OCI-LY3 (cell line): ENCODE results near the gene ADPRS.

Experiments
- EZH2phosphoT487 ChIP-seq: fragments of 200-600 bp; shearing (Covaris generic); IDR thresholded peaks from 2 replicates; pipeline ENCODE4 v1.6.1; 2018; ENCODE audit warnings: antibody characterized with exemption, mixed run types, low read depth
- TF ChIP-seq, protein P1 (sequence below): fragments of 200-600, 300-600 bp; sonication (generic); IDR thresholded peaks from 2 replicates; pipeline ENCODE4 v1.5.1; 2014; ENCODE audit warnings: antibody characterized with exemption, low read length, low read depth

DNA sequence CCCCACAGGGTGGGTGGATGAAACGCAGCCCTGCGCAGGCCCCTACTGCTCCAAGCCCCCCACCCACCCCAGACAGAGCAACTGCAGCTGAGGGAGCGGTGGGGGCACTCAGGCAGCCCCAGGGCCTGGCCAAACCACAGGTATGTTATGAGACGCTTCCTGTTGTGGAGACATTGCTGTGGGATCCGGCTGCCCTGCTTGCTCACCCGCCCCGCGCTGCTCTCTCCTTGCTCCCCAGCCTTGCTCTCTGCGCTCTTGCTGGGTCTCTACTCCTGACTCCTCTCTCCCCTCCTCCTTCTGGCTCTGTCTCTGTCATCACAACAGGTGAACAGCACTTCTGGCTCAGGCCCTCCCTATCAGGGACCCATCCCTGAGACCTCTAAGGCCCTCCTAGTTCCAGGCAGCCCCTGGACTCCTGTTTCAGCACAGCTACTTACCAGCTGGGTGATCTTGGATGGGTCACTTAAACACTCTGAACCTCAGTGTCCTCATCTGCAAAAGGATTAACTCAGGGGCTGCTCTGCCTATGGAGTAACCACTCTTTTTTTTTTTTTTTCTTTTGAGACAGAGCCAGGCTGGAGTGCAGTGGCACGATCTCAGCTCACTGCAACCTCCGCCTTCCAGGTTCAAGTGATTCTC is 20.5 kb downstream of the ADPRS start:
- TF ChIP-seq, protein P1, sequence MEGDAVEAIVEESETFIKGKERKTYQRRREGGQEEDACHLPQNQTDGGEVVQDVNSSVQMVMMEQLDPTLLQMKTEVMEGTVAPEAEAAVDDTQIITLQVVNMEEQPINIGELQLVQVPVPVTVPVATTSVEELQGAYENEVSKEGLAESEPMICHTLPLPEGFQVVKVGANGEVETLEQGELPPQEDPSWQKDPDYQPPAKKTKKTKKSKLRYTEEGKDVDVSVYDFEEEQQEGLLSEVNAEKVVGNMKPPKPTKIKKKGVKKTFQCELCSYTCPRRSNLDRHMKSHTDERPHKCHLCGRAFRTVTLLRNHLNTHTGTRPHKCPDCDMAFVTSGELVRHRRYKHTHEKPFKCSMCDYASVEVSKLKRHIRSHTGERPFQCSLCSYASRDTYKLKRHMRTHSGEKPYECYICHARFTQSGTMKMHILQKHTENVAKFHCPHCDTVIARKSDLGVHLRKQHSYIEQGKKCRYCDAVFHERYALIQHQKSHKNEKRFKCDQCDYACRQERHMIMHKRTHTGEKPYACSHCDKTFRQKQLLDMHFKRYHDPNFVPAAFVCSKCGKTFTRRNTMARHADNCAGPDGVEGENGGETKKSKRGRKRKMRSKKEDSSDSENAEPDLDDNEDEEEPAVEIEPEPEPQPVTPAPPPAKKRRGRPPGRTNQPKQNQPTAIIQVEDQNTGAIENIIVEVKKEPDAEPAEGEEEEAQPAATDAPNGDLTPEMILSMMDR, result no peak
- no peak for TF ChIP-seq EZH2phosphoT487
